D341Med (cell line): ENCODE data around the gene DDX54.

Source experiments
- DNase-seq: peaks from one replicate; pipeline ENCODE4 v3.0.0; 2012; ENCODE audit warnings: low spot score

Gene DDX54

DNA sequence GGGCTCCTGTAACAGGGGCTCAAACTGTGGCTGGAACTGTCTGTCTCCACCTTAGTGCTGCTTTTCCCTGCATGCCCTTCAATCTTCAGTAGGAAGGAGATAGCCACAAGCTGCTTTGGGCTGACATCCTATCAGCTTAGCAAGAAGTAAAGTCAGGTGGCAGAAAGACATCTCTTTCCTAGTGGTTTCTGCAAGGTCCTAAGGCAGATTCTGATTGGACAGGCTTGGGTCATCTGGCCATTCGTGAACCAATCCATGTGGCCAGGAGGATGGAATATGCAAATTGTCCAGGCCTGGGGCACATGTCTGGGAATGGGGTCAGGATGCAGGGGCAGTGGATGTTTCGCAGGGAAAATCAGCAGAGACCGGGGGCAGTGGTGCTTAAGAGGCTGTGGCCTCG, 5.5 kb upstream of the DDX54 start:
- DNase-seq, result peak; percentile 55

DNA sequence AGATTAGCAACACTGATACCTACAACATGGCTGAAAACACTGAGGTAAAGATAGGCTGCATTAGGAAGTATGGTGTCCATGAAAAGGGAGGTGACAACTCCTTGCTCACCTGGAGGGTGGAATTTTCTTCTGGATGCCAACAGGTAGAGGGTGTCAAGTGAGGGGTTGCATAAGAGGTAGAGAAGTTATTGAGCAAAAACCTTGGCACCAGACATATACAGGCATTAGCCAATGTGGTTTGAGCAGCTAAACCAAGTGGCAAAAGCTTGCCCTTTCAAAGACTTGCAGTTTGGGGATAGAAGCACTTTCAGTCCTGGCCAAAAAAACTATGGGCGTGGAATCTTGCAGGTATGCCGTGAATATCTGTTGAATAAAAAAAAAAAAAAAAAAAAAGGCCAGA, 4.1 kb upstream of the DDX54 start:
- no peak for DNase-seq

DNA sequence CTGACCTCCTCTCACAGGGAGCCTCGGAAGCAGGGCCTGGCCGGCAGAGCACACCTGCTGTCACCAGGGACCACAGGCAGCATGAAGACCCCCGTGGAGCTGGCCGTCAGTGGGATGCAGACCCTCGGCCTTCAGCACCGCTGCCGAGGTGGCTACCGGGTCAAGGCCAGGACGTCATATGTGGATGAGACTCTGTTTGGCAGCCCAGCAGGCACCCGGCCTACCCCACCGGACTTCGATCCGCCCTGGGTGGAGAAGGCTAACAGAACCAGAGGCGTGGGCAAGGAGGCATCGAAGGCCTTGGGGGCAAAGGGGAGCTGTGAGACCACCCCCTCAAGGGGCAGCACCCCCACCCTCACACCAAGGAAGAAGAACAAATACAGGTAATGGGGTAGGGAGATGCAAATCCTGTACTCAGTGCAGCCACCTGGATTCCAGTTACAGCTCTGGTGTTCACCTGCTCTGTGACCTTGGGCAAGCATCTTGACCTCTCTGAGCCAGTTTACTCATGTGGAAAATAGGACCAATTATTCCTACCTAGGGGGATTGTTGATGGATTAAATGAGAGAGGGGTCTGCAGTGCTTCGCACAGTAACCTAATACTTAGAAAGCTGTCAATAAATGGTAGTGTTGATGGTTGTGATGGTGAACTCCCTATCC, 1.5 kb upstream of the DDX54 start:
- peak; percentile 12 for DNase-seq

DNA sequence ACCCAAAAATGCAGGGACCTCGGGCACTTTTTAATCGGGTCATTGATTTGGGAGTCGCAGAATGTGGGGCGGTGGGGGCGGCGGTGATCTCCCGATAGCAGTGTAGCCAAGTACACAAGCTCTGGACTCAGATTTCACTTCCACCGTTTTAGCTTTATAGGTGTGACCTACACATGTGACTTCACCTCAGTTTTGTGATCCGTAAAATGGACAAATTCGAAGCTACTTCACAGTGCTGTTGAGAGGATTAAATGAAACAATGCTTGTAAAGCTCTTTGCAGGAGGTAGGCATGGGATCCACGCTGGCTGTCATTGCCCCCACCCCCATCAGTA, 721 bp upstream of the DDX54 start:
- DNase-seq, result peak; percentile 19

DNA sequence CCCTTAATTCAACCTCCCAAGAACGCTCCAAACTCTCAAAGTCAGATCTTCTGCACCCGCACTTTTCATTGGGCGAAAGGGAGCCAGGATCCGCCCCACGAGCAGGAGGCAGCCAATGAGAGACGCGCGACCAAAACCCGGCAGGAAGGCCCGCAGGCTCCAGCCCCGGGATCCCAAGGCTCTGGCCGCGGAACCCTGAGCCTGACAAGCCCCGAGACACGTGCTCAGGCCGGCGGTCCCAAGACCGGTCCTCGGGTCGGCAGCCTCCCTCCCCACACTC, 438 bp downstream of the DDX54 start:
- DNase-seq, result peak; percentile 95

DNA sequence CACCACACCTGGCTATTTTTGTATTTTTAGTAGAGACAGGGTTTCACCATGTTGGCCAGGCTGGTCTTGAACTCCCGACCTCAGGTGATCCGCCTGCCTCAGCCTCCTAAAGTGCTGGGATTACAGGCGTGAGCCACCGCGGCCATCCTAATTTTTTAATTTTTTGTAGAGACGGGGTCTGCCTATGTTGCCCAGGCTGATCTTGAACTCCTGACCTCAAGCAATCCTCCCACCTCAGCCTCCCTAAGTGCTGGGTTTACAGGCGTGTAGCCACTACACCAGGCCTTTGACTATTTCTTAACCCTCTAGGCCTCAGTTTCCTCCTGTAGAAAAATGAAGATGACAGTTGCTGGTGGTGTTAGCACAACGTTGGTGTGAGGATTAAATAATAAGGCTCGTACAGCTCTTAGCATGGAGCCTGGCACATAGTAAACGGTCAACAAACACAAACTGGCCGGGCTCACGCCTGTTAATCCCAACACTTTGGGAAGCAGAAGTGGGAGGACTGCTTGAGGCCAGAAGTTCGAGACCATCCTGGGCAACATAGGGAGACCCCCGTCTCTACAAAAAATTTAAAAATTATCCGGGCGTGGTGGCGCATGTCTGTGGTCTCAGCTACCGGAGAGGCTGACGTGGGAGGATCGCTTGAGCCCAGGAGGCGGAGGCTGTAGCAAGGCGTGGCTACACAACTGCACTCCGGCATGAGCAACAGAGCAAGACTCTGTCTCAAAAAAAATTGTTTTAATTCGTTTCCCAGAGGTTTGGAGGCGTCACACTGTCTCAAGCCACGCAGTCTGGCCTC, 979 bp downstream of the DDX54 start:
- DNase-seq, result no peak

DNA sequence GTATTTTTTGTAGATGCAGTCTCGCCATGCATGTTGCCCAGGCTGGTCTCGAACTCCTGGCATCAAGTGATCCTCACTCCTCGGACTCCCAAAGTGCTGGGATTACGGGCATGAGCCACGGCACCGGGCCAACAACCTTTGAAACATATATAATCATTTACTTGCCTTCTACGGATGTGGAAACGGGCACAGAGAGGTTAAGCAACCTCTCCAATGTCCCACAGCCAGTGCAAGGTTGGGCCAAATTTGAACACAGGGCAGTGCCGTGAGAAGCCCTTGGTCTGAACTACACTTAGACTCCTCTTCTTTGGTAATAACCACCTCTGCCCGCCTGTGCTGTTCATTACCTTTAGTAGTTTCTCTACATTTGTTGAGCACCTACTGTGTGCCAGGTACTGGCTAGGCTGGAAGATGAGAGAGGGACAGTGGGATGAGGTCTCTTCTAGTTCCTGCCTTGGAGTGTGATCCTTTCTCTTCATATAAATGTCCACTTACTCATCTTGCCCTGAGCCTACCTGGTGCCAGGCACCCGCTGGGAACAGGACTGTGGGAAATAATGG, 2.2 kb downstream of the DDX54 start:
- DNase-seq, result no peak

DNA sequence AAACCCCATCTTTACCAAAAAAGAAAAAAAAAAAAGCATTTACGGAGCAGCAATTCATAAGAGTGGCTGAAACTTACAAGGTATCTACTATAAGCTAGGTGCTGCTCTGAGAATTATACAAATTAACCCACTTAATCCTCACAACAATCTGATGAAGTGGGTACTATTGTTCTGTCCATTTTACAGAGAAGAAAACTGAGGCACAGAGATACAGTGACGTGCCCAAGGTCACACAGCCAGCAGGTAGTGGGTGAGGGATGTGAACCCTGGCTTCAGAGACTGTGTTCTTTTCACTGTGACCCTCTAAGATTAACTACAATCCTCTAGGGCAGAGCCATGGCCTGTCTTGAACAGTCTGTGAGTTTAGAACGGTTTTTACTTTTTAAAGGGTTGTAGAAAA, 3.3 kb downstream of the DDX54 start:
- no peak for DNase-seq

DNA sequence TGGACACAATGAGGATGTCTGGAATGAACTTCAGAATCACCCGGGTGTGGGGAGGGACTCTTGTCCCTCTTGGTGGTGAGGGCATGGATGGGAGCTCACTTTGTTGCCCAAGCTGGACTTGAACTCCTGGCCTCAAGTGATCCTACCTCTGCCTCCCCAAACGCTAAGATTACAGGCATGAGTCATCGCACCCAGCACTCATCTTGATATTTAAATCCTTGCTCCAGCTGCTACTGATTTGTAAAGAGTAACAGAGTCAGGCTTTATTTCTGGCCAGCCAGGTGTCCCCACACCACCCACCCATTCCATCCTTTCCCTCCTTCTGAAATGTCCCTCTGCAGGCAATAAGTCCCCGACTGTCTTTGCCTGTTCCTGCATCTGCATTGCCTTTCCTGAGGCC, 4.9 kb downstream of the DDX54 start:
- DNase-seq, result no peak

DNA sequence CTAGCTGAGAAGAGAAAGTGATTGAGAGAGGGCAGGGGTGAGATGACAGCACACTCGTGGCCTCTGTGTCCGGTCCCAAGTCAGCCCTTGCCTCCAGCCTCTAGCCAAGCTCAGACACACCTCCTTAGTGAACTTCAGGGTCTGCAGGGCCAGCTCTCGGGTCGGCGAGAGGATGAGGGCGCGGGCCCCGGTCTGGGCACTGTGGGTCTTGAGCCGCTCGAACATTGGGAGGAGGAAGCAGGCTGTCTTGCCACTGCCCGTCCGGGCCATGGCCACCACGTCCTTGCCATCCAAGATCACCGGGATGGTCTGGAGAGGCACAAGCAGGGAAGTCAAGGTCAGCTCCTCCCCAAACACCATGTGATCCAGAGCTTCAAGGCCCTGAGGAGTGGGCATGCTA, 6.3 kb downstream of the DDX54 start:
- no peak for DNase-seq

DNA sequence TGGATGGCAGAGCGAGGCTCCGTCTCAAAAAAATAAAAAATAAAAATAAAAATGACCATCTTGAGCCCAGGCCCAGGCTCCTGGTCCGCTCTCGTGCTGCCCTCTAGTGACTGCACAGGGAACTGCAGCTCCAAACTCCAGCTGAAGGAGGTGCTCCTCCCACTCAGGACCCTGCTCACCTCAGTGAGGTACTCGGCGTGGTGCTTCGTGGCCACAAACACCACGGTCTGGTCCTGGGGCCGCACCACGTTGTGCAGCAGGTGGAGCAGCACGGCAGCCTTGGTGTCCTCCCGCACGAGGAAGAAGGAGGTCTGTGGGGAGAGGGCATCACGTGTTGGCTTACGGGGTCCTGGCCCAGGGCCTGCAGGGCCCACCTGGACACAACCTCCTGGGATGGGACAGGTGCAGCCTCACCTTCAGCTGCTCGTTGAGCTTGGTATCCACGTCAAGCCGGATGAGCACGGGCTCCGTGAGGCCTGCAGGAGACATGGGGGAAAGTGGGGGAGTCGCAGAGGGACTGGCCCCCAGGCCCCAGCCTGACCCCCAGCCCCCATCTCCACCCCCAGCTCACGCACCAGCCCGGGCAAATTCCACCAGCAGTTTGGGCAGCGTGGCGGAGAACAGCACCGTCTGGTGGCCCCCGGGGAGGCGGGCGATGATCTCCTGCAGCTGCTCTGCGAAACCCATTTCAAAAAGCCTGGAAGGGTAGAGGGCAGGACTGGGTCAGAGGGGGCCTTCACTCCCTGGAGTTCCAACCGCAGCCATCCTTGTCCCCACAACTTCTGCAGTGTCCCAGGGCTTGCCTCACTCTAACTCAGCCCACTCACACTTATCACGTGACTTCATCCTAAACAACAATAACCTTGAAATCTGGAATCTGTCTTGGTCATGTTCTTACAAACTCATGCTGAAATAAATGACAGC, 10.6 kb downstream of the DDX54 start:
- peak; percentile 87 for DNase-seq

DNA sequence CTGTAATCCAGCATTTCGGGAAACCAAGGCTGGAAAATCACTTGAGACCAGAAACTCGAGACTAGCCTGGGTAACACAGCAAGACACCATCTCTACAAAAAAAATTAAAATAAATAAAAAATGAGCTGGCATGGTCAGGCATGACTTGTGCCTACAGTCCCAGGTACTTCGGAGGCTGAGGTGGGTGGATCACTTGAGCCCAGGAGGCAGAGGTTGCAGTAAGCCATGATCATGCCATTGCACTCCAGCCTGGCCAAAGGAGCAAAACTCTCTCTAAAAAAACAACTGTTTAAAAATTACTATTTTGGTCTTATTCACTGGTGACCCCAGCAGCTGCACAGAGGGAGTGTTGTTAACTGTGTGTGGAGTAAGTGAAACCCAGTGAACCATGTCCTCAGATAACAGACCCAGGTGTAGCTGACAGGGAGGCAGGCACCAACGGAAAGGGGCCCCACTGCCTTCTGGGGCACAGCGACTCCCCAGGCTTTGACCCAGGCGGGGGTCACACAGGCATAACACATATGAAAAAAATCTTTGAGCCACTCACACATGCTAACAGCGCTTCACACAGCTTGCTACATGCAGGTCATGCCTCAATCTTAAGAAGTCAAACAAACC, 12.1 kb downstream of the DDX54 start:
- no peak for DNase-seq

DNA sequence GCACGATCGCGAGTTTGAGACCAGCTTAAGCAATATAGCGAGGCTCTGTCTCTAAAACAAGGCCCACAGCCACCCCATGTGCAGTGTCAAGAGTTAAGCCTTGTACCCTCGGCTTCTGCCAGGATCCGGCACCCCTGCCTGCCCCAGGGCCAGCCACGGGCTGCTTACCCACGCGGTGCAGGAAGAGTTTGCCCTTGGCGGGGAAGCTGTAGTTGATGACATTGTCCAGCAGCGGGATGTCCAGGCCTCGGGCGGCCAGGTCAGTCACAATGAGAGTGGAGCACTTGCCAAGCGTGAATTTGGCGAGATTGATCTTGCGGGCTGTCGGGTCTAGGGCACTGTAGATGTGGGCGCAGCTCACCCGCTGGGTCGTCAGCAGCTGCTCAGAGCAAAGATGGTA, 13.1 kb downstream of the DDX54 start:
- no peak for DNase-seq

DNA sequence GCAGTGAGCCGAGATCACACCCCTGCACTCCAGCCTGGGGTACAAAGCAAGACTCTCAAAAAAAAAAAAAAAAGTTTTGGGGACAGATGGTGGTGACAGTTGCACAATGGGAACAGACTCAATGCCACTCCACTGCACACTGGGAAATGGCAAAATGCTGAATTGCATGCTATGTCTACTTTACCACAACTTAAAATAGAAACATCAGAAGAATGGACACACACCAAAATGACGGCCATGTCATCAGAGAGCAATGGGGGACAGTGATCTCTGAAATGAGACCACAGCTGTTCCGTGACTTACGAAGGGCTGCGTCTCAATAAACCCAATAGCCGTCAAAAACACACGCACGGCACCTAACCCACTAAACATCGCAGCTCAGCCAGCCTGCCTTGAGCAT, 13.7 kb downstream of the DDX54 start:
- no peak for DNase-seq

DNA sequence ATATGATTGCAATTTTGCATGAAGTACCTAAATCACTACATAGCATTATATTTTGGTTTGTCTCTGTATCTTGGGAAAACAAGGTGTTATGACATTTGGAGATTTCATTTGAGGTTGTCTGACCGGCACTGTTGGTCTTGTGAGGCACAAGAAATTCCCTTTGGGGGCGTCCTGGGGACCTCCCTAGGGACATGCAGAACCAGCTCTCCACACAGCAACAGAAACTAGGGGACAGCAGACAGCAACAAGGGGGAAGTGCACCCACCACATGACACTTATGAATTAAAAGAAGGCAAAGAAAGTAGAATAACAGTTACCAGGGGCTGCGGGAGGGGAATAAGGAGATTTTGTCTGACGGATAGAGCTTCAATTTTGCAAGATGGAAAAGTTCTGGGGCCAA, 14.4 kb downstream of the DDX54 start:
- DNase-seq, result no peak

DNA sequence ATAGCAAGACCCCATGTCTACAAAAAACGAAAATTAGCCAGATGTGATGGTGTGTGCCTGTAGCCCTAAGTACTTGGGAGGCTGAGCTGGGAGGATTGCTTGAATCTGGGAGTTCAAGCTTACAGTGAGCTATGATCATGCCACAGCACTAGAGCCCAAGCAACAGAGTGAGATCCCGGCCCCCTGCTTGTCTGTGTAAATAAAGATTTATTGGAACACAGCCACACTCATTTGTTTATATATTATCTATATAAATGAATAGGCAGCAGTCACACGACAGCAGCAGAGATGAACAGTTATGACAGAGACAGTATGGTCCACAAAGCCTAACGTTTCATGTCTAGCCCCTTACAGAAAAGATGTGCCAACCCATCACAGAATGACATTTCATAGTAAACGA, 14.8 kb downstream of the DDX54 start:
- DNase-seq, result no peak

DNA sequence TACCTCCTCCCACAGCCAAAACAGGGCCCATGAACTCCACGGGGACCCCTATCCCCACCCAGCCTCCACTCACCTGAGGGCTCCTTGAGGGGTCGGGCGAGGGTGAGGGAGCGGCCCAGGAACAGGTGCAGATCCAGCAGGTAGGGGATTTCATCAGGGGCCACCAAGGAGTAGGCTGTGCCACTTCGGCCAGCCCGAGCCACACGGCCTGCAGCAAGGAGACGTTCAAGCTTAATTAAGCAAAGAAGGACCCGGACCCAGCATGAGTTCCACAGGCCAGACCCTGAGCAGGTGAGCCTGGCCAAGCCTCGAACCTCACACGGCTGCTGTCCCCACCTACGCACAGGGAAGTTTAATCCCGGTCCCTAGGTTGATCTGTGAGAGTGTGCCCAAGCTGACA, 15.6 kb downstream of the DDX54 start:
- no peak for DNase-seq

DNA sequence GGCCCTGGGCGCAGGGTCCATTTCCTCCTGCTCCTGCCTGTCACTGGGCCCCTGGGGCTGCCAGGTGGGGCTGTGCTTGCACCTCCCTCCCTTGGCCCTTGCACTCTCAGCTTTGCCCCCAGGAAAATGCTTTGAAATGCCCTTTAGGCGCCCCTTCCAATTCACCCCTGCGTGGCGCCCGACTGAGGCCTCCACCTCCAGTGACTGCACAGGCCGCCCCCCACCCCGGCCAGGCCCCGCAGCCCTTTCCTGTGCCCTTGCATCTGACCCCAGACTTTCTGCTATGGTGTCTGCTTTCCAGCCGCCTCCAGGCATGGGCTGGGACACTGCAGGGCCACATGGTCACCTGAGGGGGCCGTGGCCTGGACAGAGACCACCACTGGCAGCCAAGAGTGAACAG, 17.4 kb downstream of the DDX54 start:
- DNase-seq, result no peak

DNA sequence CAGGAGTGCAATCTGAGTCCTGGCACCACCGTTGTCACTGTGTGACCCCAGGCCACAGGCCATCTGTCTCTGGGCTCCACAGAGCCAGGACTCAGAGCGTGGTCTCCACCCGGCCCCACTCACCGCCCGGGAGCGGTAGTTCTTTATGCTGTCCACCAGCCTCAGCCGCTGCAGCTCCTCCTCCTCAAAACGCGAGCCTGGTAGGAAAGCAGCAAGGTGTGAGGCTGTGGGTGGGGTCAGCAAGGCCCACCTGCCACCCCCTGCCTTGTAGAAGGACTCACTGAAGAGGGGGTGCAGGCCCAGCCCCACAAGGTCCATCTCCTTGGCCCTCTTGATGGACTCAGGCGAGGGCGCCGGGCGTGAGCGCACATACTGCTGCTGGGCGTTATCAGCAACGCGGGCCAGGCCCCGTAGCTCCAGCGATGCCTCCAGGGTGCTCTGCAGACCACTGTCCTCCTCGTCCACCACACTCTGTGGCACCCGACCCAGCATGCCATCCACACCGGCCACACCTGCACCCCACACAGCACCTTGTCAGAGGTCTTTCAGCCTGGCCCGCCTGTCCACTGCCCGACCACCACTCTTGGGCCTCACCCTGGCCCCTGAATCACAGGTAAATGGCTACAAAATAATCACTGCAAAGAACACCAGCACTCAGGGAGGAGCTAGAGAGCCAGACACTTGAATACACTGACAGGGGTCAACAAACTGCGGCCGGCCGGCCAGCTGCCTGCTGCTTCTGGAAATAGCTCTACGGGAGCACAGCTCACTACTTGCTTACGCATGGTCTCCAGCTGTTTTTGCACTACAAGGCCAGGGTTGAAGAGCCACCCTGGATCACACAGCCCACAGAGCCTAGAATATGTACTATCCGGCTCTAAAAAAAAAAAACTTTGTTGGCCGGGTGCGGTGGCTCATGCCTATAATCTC, 19.5 kb downstream of the DDX54 start:
- no peak for DNase-seq

DNA sequence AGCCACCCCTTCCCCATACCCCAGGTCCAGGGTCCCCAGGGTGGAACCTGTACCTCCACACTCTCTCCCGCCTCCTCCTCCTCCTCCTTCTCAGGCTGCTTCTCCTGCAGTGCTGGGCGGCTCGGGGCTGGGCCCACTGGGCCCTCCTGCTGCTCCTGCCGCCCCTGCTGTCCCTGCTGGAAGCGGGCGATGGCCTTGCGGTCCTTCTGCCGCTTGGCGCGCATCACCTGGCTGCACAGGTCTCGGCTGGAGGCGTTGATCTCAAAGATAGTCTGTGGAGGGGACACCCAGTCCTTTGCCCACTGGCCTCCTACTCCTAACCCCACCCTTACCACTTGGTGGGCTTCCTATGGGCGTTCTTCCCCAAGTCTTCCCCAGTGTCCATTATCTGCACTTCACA, 21.3 kb downstream of the DDX54 start:
- no peak for DNase-seq

DNA sequence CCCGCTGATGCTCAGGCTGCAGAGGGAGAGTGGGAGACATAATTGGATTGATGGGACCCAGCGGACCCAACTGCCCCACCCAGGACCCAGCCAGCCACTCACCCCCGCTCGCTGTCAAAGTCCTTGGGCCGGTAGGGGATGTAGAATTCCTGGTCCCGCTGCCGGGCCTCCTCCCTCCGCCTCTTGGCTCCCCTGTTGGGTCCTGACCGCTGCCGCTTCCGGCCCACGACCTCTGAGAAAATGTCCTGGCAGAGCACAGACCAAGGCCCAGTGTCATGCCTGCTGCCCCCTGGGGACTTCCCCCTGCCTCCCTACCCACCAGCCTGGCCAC, 22.3 kb downstream of the DDX54 start:
- DNase-seq, result no peak
